HG03108 (cell line): ENCODE measurements around the gene BPIFB4.

Source experiments
- ATAC-seq: cut with Tn5 transposase; IDR thresholded peaks from one replicate; pipeline ENCODE4 v1.9.1; 2021; ENCODE audit warnings: moderate library complexity; ENCODE audit not compliant: unreplicated experiment

The BPIFB4 gene

GRCh38 chr20:33061658-33062028 lies 17.8 kb upstream of the BPIFB4 start:
- no peak for ATAC-seq

GRCh38 chr20:33062105-33062824 lies 17.2 kb upstream of the BPIFB4 start:
- ATAC-seq, result no peak

- no peak for ATAC-seq
Measured at GRCh38 chr20:33062825-33063149, 16.7 kb upstream of the BPIFB4 start.

GRCh38 chr20:33063271-33063670 lies 16.2 kb upstream of the BPIFB4 start:
- ATAC-seq, result no peak

GRCh38 chr20:33064572-33065287 lies 14.7 kb upstream of the BPIFB4 start:
- no peak for ATAC-seq

GRCh38 chr20:33065785-33066184 lies 13.7 kb upstream of the BPIFB4 start:
- ATAC-seq, result no peak

- ATAC-seq, result no peak
Measured at GRCh38 chr20:33067806-33068205, 11.6 kb upstream of the BPIFB4 start.

GRCh38 chr20:33068251-33068939 lies 11.0 kb upstream of the BPIFB4 start:
- no peak for ATAC-seq

GRCh38 chr20:33069673-33070072 lies 9.8 kb upstream of the BPIFB4 start:
- no peak for ATAC-seq

GRCh38 chr20:33070111-33071053 lies 9.1 kb upstream of the BPIFB4 start:
- no peak for ATAC-seq

- no peak for ATAC-seq
Measured at GRCh38 chr20:33071198-33071597, 8.2 kb upstream of the BPIFB4 start.

GRCh38 chr20:33072362-33072761 lies 7.1 kb upstream of the BPIFB4 start:
- ATAC-seq, result no peak

GRCh38 chr20:33072813-33073212 lies 6.6 kb upstream of the BPIFB4 start:
- no peak for ATAC-seq

- no peak for ATAC-seq
Measured at GRCh38 chr20:33074675-33075074, 4.8 kb upstream of the BPIFB4 start.

GRCh38 chr20:33075281-33075680 lies 4.2 kb upstream of the BPIFB4 start:
- no peak for ATAC-seq

GRCh38 chr20:33076662-33077372 lies 2.6 kb upstream of the BPIFB4 start:
- no peak for ATAC-seq

- ATAC-seq, result no peak
Measured at GRCh38 chr20:33081411-33082154, 2.1 kb downstream of the BPIFB4 start.

- no peak for ATAC-seq
Measured at GRCh38 chr20:33082546-33082945, 3.1 kb downstream of the BPIFB4 start.

GRCh38 chr20:33083544-33084340 lies 4.3 kb downstream of the BPIFB4 start:
- no peak for ATAC-seq
